Tongue (tissue), 2 donors: ENCODE measurements around the gene ELMO3. TPM values are rescaled to one million over a fixed set of nuclear protein-coding genes. Genes with fewer than 3 reads are reported as not detected.

Experiments used
- DNase-seq: peaks from one replicate; pipeline ENCODE4 v3.0.0-alpha.2; 2015
- total RNA-seq: library from RNA; depleted of rRNA; stranded (reverse); fragments of >200 nt; gene quantifications from one replicate; pipeline ENCODE4 v1.2.3, GENCODE V29; 2014

The ELMO3 gene, protein sequence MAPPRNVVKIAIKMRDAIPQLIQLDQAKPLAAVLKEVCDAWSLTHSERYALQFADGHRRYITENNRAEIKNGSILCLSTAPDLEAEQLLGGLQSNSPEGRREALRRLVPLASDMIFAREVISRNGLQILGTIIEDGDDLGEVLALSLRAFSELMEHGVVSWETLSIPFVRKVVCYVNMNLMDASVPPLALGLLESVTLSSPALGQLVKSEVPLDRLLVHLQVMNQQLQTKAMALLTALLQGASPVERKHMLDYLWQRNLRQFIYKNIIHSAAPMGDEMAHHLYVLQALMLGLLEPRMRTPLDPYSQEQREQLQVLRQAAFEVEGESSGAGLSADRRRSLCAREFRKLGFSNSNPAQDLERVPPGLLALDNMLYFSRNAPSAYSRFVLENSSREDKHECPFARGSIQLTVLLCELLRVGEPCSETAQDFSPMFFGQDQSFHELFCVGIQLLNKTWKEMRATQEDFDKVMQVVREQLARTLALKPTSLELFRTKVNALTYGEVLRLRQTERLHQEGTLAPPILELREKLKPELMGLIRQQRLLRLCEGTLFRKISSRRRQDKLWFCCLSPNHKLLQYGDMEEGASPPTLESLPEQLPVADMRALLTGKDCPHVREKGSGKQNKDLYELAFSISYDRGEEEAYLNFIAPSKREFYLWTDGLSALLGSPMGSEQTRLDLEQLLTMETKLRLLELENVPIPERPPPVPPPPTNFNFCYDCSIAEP
- total RNA-seq, result 4.0 TPM

DNA sequence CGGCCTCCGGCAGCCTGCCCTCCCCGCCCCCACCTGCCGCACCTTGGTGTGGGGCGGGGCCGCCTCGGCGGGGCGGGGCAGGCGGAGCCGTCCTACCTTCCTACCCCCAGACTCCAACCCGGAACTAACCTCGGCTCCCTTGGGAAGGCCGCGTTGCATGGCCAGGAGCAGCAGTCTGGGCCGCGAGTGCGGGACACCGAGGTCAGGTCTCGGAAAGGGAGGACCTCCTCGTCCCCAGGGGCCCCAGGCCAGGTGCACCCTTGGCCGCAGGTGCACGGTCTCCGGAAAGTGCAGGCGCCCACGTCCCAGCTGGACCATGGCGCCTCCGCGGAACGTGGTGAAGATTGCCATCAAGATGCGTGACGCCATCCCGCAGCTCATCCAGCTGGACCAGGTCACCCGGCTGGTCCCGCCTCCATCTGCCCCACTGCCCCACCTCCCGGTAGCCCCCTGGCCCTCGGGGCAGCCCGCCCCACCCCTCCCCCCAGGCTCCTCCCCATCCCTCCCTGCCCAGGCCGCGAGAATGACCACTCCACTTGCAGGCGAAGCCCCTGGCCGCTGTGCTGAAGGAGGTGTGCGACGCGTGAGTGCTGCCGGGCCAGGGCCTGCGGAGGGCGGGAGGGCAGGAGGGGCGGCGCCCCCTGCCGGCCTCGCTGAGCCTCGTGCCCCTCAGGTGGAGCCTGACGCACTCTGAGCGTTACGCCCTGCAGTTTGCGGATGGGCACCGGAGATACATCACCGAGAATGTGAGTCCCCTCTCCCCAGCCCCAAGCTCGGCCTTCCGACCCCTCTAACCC, at the start of gene ELMO3:
ELMO3 (plus strand) TSS at position 121 of the 797 bp plus-strand sequence; CDS start at position 317, 196 bp downstream.
- no peak for DNase-seq

DNA sequence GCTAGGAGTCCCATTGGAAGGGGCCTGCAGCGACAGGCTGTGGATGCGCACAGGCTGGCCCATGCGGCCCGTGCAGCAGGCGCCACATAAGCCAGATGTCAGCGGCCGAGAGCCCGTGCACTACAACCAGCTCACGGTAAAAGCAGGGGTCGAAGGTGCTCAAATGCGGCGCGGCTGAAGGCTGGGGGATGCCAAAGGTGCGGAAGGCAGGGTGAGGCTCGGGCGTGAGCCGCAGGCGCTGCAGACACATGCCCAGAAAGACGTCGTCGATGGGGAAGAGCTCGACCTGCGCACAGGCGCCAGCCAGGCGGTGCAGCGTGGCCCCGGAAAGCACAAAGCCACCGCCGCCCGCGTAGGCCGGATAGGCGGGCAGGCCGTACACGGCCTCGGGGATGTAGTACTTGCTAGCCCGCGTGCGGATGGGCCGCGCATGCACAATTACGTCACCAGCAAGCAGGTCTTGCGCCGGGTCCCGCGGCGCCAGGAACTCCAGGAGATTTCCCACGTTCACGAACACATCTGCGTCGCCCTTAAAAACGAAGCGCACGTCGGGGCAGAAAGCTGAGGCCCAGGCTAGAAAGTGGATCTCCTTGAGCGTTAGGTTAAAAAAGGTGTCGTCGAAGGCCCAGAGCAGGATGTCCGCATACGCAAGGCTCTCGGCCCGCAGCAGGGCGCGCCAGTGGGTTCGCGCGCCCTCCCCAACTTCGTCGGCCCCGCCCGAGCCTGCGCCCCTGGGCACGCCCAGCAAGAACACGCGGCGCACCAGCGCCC, 49.5 kb upstream of the ELMO3 start:
- no peak for DNase-seq

DNA sequence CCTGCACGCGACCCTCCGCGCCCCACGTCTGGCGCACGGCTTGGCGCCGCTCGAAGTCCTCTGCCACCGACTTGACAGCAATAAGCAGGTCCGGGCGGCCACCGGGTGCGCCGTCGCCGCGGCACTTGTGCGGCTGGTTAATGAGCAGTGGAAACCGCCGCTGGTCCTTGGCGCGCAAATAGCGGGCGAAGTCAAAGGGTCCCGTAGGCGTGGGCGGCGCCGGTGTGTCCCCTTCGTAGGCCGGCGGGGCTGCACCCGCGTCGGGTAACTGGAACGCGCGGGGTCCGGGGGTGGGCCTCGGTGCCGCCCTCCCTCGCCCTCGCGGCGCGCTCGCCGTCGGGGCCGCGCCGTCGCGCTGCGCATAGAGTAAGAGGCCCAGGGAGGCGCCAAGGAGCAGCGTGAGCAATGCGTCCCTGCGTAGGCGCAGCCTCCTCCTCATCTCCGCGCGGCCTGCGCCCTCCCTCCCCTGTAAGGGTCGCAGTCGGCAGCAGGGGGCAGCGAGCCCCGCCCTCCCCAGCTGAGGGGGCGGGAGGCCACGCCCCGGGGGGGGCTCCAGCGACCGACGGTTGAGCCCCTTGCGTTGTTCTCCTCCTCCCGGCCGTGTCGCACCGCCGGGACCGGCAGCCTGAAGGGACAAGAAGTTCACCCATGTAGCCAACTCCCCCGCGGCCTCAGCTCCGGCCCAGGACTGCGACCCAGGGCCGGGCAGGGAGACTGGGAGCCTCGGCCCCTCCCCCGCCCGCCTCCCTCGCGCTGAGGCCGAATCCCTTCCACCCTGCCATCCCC, 48.7 kb upstream of the ELMO3 start:
- peak; percentile 82 for DNase-seq

DNA sequence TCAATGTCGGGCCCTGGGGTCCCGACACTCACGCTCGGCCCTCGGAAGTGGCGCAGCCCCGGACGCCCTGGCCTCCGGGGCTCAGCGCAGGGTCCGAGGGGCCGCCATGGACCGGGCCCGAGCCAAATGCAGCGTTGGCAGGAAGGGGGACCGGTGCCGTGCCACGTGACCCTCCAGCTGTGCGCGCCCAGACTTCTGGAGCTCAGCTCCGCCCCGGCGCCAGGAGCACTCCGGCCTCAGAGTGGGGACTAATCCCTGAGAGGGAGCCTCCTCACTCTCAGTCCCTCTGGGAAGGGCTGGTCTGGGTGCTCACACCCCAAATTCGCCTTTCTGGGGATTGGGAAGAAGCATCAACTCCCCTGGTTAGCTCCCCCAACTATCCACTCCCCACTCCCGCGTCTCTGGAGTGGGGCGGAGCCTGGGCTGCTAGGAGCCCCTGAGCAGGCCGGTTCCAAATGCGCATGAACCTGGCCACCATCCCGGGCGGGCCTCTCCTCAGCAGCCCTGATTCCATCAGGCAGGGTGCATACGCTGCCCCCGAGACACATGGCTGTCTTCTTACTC, 48.0 kb upstream of the ELMO3 start, which contains the start of gene B3GNT9:
B3GNT9 (minus strand) TSS at position 166 of the 564 bp plus-strand sequence. CDS start 513 bp downstream, outside the sequence.
- DNase-seq, result peak; percentile 90

DNA sequence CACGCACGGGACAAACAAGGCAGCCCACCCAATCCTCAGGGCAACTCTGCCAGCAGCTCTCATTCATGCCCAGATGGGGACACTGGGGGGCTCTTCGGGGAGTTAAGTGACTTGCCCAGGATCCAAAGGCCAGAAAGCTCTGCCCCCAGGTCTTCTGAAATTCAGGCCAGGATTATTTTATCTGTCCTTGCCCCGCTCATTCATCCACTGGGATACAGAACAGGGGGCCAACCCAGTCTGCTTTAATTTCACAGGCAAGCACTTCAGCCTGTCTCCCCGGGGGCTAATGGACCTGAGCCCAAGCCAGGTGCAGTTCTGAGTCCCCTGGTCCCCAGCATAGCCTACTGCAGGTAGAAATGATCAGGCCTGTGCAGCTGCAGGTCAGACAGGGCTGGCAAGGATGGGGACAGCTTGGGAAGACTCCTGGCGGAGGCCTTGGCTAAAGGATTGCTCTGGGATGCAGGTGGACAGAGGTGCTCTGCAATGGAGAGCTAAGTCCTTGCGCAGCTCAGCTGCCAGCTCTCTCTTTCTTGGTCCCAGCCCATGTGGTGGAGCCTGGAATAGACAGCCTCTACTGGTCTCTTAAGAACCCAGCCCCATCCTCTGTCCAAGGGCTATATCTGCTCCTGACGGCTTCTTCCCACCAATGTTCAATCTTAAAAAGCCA, 47.4 kb upstream of the ELMO3 start:
- DNase-seq, result no peak

DNA sequence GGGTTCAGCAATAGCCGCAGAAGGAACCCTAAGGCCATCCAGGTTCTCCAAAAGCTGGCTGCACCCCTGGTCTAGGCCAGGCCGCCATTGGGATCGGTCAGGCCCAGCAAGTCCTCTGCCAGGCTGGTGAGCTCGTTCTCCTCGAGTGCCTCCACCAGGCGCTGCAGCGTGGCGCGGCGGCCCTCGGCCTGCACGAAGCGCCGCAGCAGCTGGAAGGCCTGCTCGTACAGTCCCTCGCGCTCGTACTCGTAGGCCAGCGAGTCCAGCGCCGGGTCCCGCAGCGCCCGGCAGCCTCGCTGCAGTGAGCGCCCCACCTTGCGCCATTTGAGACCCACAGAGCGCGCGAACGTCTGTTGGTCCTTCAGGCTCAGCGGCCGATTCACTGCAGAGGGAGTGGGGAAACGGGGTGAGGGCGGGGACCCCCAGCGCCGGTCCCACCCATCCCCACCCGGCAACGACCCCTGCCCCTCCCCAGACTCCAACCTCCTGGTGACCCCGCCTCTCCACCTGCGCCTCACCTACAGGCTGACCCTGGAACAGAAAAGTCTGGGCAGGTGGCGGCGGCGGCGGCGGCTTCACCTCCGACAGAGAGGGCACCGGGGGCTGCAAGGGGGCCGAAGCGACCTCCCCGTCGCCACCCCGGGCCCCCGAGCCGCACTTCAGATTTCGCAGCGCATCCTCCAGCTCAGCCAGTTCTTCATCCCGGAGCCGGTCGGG, 44.2 kb upstream of the ELMO3 start:
- DNase-seq, result no peak

DNA sequence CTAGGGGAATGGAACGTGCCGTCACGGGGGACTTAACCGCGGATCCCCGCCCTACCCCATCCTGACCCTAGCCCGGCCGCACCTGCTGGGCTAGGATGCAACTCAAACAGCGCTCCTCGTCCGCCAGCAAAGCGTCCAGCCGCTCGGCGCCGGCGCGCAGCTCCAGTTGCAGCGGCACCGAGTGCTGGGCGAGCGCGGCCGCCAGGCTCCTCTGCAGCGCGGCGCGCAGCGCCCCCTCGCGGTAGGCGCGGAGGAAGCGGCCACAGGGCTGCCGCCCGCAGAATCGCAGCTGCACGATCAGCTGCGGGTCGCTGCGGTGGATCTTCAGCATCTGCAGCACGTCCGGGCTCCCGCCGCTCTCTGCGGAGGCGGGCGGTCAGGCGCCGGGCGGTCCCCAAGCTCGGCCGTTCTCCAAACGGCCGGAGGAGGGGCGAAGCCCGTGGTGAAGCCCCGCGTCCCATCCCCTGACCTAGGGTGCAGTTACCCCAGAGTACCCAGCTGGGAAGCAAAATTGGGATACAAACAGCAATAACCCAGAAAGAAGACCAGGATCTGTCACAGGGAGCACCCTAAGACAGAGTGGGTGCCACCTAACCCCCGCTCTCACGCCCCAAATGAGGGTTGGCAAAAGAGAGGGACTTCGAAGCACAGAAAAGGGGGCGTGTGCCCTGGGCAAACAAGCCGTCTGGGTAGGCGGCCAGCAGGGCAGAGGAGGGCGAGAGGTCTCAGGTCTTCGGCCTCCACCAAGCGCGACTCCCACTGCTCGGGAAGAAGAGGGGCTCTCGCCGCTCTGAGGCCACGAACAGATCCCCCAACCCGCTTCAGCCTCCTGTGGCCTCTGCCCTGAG, 43.4 kb upstream of the ELMO3 start:
- DNase-seq, result peak; percentile 87

DNA sequence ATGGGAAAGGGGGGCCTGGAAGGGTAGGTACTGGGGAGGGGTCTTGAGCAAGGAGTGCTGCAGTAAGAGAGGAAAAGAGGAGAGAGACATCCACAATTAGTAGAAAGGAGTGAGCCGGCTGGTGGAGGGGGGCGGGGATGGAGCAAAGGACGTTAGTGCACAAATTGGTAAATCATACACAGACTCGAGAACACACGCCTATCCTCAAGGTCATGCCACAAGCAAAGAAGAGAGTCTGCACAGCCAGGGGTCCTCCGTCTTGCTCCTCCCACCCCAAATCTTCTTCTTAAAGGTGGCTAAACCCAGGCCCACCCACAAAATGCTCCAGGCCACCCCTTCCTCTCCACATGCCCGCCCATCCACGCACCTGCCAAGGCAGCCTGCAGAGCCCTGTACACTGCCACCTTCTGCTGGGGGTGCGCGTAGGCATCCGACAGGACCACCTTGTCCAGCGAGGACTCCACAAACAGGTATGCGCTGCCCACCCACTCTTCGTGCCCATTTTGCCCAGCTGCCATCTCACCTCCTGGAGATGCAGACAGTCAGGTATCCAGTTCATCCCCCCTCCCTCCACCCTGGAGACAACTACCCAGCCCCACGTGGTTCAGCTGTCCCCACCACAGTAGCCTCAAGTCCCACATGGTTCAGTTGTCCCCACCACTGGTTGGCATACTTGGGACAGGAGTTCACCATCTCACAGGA, 42.6 kb upstream of the ELMO3 start:
- no peak for DNase-seq

DNA sequence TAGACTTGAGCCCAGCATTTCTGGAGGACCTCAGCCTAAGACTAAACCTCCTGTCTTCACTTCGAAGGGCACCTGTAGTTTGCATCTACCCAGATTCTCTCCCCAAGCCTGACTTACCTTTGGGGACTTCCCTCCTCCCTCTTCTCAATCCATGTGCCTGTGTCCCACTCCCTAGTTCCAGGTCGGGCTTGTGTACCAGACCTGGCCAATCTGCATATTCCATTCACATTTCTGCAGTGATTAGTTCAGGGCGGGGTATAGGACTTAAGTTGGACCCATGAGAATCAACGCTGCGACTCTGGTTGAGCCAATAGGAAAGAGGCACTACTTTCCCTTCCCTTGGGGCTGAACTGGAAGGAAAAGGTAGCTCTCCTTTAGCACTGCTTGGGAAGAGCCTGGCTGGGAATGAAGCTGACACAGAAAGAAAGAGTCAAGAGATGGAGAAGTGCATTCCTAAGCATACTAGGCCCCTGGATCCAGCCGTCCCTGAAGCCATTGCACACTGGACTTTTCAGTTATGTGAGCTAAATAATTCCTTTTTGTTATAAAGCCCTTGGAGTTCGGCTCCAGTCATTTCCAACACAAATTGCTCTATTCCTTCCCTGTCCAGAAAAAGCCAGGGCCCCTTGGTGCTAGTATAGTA, 41.7 kb upstream of the ELMO3 start:
- no peak for DNase-seq

DNA sequence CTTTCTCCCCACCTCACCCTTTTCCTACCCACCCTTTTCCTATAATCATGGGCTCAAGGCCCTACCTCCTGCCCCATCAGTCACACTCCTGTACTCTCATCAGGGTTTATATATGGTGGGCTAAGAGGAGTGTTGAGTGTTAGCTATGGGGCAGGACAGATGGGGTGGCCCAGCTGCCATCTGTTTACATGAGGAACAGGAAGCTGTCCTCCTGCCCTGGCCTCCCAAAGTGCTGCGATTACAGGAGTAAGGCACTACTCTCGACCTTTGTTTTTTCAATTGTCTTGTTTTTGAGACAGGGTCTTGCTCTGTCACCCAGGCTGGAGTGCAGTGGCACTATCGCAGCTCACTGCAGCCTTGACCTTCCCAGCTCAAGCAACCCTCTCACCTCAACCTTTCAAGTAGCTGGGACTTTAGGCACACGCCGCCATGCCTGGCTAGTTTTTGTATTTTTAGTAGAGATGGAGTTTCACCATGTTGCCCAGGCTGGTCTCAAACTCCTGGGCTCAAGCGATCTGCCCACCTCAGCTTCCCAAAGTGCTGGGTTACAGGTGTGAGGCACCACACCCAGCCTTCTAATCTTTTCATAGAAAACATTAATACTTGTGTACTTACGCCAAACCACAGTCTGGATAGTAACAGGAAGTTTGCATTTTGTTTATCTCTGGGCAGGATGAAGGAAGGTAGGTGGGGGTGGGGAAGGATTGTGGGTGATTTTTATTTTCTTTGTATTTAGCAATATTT, 40.9 kb upstream of the ELMO3 start:
- no peak for DNase-seq

DNA sequence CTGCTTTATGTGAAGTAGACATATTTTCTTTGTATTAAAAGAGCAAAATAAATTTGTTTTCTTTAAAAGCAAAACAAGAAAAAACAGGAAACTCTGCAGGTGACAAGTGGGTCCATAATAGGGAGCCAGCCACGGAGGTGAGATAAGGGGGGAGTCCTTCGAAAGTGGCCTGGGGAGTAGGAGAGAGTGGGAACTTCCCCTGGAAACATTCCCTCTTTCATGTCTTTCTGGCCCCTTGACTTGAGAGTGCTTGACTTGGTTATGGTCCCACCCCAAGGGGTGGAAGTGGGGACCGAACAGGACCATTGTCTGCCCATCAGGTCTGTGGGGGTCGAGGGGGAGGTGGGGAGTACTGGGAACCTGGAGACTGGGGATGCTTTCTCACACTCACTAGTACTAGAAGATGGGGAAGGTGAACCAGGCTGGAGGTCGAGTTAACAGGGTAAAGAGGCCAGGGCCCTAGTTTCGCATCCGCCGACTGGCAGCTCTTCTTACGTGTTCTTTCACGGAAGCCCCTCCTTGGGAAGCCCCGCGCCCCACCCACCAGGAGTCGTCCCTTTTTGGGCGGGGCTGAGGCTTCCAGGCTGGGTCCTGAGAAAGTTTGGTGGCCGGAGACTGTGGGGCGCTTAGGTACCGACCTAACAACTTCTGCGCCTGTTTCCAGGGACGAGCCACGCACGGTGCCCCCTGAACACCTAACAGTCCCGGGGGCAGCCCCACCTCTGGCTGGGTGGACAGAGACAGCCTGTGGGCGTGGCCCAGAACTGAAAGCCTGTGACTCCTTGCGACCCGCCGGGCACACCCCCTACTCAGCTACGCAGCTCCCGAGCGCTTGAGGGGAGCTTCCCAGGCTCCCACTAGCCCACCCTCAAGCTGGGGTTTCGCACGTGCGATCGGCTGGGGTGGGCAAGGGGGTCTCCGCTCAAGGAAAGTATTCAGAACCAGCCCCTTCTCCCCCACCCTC, 40.0 kb upstream of the ELMO3 start:
- no peak for DNase-seq

DNA sequence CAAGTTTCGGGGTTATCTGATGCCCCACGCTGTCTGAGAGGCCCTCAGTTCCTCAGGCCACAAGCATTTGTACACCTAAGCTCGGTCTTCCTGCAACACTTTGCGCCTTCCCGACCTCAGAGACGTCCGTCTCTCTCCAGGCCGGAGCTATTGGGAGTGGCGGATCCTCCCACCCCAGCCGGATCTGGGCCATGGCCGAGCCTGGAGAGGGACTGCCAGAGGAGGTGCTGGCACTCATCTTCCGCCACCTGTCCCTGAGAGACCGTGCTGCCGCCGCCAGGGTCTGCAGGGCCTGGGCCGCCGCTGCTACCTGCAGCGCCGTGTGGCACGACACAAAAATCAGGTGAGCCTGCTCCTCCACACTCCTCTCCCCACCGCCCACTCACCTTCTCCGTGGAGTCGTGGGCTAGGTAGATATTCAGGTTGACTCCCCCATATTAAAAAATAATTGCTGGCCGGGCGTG, 37.3 kb upstream of the ELMO3 start:
- no peak for DNase-seq

DNA sequence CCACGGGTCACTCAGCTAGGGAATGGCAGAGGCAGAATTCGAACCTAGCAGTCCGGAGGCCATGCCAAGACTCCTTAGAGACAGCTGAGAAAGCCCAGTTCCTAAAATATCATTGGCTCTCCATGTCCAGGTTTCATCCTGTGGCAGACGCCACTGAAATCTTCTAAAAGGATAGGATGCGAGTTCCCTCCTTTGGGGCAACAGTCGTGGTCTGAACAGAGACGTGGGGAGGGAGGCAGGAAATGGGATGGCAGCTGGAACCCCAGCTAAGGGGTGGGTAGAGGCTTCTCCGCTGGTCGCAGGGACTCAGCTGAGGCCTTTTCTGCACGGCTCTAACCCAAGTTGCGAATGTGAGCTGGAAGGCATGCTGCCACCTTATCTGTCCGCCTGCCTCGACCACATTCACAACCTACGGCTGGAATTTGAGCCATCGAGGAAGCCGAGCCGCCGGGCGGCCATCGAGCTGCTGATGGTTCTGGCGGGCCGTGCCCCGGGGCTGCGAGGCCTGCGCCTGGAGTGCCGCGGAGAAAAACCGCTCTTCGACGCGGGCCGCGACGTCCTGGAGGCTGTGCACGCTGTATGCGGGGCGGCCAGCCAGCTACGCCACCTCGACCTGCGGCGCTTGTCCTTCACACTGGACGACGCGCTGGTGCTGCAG, 36.3 kb upstream of the ELMO3 start:
- DNase-seq, result no peak

DNA sequence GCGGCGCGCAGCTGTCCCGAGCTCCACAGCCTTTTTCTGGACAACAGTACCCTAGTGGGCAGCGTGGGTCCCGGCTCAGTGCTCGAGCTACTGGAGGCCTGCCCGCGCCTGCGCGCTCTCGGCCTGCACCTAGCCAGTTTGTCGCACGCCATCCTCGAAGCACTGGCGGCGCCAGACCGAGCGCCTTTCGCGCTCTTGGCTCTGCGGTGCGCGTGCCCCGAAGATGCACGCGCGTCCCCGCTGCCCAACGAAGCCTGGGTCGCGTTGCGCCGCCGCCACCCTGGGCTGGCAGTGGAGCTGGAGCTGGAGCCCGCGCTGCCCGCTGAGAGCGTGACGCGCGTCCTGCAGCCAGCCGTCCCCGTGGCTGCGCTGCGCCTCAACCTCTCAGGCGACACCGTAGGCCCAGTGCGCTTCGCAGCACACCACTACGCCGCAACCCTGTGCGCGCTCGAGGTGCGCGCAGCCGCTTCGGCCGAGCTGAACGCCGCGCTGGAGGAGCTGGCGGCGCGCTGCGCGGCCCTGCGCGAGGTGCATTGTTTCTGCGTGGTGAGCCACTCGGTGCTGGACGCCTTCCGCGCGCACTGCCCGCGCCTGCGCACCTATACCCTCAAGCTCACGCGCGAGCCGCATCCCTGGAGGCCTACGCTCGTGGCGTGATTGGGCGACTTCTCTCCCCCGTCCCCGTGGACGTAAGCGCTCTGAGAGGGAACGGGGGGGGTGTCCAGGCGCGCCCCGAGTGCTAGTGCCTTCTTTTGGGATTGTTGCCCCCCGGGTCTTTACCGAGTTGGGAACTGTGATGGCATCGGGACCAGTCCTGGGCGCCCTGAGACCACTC, 35.5 kb upstream of the ELMO3 start:
- DNase-seq, result no peak
